Thyroid gland (tissue), 4 donors: Measurements from ENCODE around the gene ANKMY1. TPM values are rescaled to one million over a fixed set of nuclear protein-coding genes. Genes with fewer than 3 reads are reported as not detected.
A peak's percentile ranks its signal among the peaks of the same experiment; 100 is the strongest.
"Not testable (repeated sequence)": the region's sequence is repeated elsewhere in the genome, so short reads cannot be mapped to it uniquely, and the experiment has no call there.

ENCODE experiments used
- DNase-seq, 2 donors: peaks; one replicate each; pipeline ENCODE4 v3.0.0-alpha.2; 2019
- H3K27ac ChIP-seq, 3 donors: fragments of 200-600 bp; sonication (generic); 1 replicate in 2 of 3; 2 replicates in 1 of 3; pipeline ENCODE4 v1.5.1; 2016 to 2019; ENCODE audit warnings: mild to moderate bottlenecking in 1 of 3, moderate library complexity in 1 of 3
- H3K27me3 ChIP-seq: fragments of 200-600 bp; sonication (generic); one replicate; pipeline ENCODE4 v1.5.1; 2019
- H3K36me3 ChIP-seq, 2 donors: fragments of 200-600 bp; sonication (generic); one replicate each; pipeline ENCODE4 v1.5.1; 2016 to 2019
- H3K4me1 ChIP-seq, 2 donors: fragments of 200-600 bp; sonication (generic); one replicate each; pipeline ENCODE4 v1.5.1; 2017 to 2019
- H3K4me3 ChIP-seq, 3 donors: fragments of 200-600 bp; sonication (generic); replicated peaks in 1 of 3; 1 replicate in 2 of 3; 2 replicates in 1 of 3; pipeline ENCODE4 v1.5.1; 2016; ENCODE audit warnings: mild to moderate bottlenecking in 1 of 3
- H3K9me3 ChIP-seq: fragments of 200-600 bp; sonication (generic); one replicate; pipeline ENCODE4 v1.5.1; 2017
- POLR2A ChIP-seq, 2 donors: fragments of 450-650 bp; IDR thresholded peaks; one replicate each; pipeline ENCODE4 v1.6.1; 2017; ENCODE audit warnings: antibody characterized with exemption in 2 of 2, mild to moderate bottlenecking in 2 of 2, moderate library complexity in 1 of 2
- WGBS, 2 donors: methylation state at CpG; one replicate each; pipeline ENCODE4 v1.1.5; 2017; 5-methylcytosine and 5-hydroxymethylcytosine counted together
- intact Hi-C: fragments of 100-400 bp; cut with DNase I; formaldehyde crosslinking; loops from one replicate; pipeline ENCODE4 v1.15.1; 2023
- total RNA-seq, 4 donors: library from RNA; depleted of rRNA; stranded (reverse); fragments of >200 nt; gene quantifications; one replicate each; pipeline ENCODE4 v1.2.3, GENCODE V29; 2016
- TF ChIP-seq, protein P1 (sequence below), 6 experiments: fragments of 200-600 bp in 3 of 6; fragments of 450-650 bp in 3 of 6; sonication (generic) in 3 of 6; IDR thresholded peaks; one replicate each; pipeline ENCODE4 v1.5.1; 2016 to 2019; ENCODE audit warnings: antibody characterized with exemption in 6 of 6, mild to moderate bottlenecking in 2 of 6, inconsistent platforms in 1 of 6, moderate library complexity in 1 of 6

The ANKMY1 gene
- total RNA-seq, 4 donors from 2014 or later = 17.4 to 24.7 (median 21.0) TPM

GRCh38 chr2:240498958-240499260 lies 58.9 kb downstream of the ANKMY1 start:
- H3K9me3 ChIP-seq = no peaks in the 10 kb centered on the region
- no peak for DNase-seq
- intact Hi-C loops = no loop called here
- TF ChIP-seq, protein P1, sequence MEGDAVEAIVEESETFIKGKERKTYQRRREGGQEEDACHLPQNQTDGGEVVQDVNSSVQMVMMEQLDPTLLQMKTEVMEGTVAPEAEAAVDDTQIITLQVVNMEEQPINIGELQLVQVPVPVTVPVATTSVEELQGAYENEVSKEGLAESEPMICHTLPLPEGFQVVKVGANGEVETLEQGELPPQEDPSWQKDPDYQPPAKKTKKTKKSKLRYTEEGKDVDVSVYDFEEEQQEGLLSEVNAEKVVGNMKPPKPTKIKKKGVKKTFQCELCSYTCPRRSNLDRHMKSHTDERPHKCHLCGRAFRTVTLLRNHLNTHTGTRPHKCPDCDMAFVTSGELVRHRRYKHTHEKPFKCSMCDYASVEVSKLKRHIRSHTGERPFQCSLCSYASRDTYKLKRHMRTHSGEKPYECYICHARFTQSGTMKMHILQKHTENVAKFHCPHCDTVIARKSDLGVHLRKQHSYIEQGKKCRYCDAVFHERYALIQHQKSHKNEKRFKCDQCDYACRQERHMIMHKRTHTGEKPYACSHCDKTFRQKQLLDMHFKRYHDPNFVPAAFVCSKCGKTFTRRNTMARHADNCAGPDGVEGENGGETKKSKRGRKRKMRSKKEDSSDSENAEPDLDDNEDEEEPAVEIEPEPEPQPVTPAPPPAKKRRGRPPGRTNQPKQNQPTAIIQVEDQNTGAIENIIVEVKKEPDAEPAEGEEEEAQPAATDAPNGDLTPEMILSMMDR (IDR thresholded peaks at IDR 0.05) = no peak
- TF ChIP-seq POLR2A (IDR thresholded peaks at IDR 0.05) = no peak
- H3K4me1 ChIP-seq = no peaks in the 10 kb centered on the region
- H3K27me3 ChIP-seq = no peaks in the 10 kb centered on the region
- peaks cover 8 to 10% of the 10 kb centered on the region in 2 donors for H3K36me3 ChIP-seq
- no peak overlapping the region for H3K27ac ChIP-seq
- 89 to 90% methylated on average over 9 of the region's 9 CpGs for WGBS, 2 donors
- H3K4me3 ChIP-seq = no peak overlapping the region

DNA sequence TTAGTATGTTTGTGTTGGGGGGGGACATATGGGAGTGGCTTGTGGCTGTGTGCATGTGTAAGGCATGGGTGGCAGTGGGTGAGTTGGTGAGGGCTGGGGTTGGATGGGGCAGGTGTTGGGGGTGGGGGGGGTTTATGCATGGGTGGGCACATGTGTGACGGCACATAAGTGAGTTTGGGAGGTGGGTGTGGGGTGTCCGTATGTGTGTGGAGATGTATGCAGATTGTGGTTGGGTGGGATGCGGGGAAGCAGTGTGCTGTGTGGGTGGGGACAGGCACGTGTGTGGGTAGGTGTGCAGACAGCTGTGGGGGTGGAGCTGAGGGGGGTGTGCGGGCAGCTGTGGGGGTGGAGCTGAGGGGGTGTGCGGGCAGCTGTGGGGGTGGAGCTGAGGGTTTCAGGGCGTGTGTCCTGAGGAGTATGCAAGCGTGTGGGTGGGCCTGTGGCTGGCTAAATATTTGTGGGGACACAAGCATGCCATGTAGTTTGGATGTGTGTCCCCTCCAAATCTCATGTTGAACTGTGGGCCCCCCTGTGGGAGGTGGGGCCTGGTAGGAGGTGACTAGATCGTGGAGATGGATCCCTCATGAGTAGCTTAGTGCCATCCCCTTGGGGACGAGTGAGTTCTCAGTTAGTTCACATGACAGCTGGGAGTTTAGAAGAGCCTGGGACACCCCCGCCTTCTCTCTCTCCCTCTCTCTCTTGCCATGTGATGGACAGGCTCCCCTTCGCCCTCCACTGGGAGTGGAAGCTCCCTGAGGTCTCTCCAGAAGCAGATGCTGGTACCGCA lies 59.4 kb downstream of the ANKMY1 start:
- TF ChIP-seq POLR2A (IDR thresholded peaks at IDR 0.05) = no peak
- TF ChIP-seq, protein P1 (IDR thresholded peaks at IDR 0.05) = no peak
- H3K27me3 ChIP-seq = no peaks in the 10 kb centered on the region
- H3K36me3 ChIP-seq = peaks cover 8 to 10% of the 10 kb centered on the region in 2 donors
- intact Hi-C loops = no loop called here
- no peaks in the 10 kb centered on the region for H3K4me1 ChIP-seq
- no peak overlapping the region for H3K27ac ChIP-seq
- 84 to 92% methylated on average over 13 of the region's 13 CpGs for WGBS, 2 donors
- DNase-seq = no peak
- H3K4me3 ChIP-seq = no peak overlapping the region
- no peaks in the 10 kb centered on the region for H3K9me3 ChIP-seq

- DNase-seq, H3K27ac ChIP-seq, H3K4me1 ChIP-seq, H3K4me3 ChIP-seq, H3K9me3 ChIP-seq, H3K27me3 ChIP-seq, intact Hi-C loops: not testable (repeated sequence)
- 97 to 100% methylated on average over 7 of the region's 7 CpGs for WGBS, 2 donors
- peaks cover 8 to 10% of the 10 kb centered on the region in 2 donors for H3K36me3 ChIP-seq
Measured at GRCh38 chr2:240497082-240497481, 60.7 kb downstream of the ANKMY1 start.

GRCh38 chr2:240494942-240495341 lies 62.8 kb downstream of the ANKMY1 start:
- TF ChIP-seq, protein P1 (IDR thresholded peaks at IDR 0.05) = peak in 4 of 6 experiments; percentile 9 to 29 (median 18)
- H3K27ac ChIP-seq, H3K9me3 ChIP-seq, H3K4me3 ChIP-seq, intact Hi-C loops, H3K36me3 ChIP-seq, H3K27me3 ChIP-seq, H3K4me1 ChIP-seq: not testable (repeated sequence)
- peak; percentile 50 to 65 for DNase-seq
- WGBS, 2 donors = 65 to 85% methylated on average over 11 of the region's 11 CpGs

DNA sequence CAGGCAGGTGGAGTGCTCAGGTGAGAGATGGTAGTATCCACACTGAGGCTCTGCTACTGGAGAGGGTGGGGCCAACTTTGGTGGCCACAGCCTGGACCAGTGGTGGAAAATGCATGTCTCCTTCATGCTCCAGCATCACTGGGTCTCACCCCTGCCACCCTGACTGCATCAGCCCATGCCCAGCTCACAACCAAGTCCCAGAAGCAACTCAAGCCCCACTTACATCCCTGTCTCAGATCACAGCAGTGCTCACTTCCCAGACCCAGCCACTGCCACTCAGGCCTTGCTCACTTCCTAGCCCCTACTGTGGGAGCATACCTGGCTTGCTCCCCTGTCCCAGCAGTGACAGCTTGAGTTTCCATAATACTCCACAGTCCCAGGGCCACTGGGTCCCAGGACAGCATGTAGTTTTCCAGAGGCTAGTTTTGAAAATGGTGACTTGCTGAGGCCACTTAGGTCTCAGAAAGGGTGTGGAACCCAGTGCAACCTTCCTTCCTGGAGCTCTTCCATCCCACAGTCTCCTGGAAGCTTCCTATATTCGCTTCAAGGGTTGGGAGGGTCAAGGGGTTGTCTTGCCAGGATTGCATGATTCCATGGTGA lies 63.5 kb downstream of the ANKMY1 start:
- Histone ChIP-seq H3K4me1 (no peaks in the 10 kb centered on the region), H3K36me3 (peaks cover 0 to 3% of the 10 kb centered on the region in 2 donors), H3K4me3 (no peak overlapping the region), H3K27me3 (no peaks in the 10 kb centered on the region), H3K9me3 (no peaks in the 10 kb centered on the region), H3K27ac (no peak overlapping the region)
- 81 to 100% methylated on average over 1 of the region's 1 CpG for WGBS, 2 donors
- TF ChIP-seq, protein P1 (IDR thresholded peaks at IDR 0.05) = no peak
- no peak for TF ChIP-seq POLR2A (IDR thresholded peaks at IDR 0.05)
- no peak for DNase-seq
- intact Hi-C loops = no loop called here
